ENCODE results near the gene KREMEN2.
"Not testable (repeated sequence)": the region's sequence is repeated elsewhere in the genome, so short reads cannot be mapped to it uniquely, and the experiment has no call there.

KREMEN2 gene, protein sequence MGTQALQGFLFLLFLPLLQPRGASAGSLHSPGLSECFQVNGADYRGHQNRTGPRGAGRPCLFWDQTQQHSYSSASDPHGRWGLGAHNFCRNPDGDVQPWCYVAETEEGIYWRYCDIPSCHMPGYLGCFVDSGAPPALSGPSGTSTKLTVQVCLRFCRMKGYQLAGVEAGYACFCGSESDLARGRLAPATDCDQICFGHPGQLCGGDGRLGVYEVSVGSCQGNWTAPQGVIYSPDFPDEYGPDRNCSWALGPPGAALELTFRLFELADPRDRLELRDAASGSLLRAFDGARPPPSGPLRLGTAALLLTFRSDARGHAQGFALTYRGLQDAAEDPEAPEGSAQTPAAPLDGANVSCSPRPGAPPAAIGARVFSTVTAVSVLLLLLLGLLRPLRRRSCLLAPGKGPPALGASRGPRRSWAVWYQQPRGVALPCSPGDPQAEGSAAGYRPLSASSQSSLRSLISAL

DNA sequence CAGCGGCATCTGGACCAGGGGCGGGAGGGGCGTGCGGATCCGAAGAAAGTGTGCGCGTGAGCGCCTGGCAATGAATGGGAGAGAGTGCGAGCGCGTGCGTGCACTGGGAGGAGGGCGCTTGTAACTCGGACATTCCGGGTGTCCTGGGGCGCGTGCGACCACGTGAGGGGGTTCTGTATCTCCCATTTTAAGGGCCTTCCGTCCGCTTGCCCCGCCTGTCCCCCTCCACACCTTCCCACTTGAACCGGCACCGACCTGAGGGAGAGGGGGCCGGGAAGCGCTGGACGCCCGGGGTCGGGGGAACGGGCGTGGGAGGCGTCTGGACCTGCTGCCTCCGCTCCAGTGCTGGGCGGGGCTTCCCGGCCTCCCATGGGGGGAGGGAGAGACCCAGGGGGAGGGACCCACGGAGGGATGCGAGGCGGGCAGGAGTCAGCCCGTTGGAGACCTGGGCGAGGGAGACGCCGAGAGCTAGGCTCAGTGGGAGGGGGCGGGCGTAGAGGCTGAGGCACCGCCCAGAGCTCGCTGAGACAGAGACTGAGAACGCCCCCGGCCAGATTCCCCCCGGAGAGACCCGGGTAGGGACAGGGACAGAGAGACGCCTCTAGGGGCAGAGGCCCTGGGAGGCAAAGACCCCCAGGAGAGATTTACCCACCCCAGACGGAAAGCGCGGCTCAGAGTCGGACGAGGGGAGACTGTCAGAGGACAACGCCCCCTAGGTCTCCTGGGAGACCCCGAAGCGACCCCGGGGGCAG is at the start of gene KREMEN2:
TSS of gene KREMEN2 (plus strand) at position 553 of the 752 bp plus-strand sequence. CDS start 246 bp downstream, outside the sequence.
- DNase-seq (ENCODE audit: low spot score) = peak; percentile 87

GRCh38 chr16:2915196-2915929 is 48.7 kb upstream of the KREMEN2 start:
- no peak for DNase-seq (ENCODE audit: low spot score)

DNA sequence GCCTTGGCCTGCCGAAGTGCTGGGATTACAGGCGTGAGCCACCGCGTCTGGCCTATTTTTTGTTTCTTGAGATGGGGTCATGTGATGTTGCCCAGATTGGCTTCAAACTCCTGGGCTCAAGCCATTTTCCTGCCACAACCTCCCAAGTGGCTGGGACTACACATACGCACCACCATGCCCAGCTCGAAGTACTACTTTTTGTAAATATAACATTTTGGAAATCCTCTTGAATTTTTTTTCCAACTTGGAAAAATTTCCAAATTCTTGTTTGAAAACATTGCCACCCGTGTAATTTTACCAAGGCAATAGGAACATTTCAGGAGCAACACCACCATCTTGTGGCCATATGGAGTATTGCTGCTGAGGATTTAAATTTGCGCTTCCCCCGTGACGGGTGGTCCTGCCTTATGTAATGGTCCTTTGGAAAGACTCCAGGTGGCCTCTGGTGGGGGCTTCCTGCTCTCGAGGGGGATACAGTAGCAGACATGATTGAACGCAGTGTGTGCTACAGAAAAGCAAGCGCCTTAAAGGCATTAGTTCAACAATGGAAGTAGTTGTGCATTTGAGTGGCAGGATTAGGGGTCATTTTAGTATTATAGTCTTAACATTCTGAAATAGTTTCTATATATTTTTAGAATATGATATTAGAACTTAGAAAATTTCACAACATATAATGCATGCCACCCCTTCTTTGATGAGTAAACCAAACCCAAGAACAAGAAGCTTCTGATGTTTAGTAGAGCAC is 44.4 kb upstream of the KREMEN2 start:
- DNase-seq (ENCODE audit: low spot score) = peak; percentile 69

DNA sequence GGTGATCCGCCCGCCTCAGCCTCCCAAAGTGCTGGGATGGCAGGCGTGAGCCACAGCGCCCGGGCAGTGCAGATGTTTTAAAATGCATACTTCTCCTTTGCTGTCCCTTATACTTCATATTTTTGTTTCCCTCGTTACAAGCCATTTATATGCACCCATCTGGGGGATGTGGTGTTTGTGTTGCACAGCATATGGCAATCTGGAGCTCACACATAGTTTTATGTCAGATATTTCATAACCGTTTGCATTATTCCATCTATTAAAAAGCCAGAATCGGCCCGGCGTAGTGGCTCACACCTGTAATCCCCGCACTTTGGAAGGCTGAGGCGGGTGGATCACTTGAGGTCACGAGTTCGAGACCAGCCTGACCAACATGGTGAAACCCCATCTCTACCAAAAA is 40.6 kb upstream of the KREMEN2 start:
- DNase-seq (ENCODE audit: low spot score) = no peak

GRCh38 chr16:2924901-2925755 is 38.9 kb upstream of the KREMEN2 start:
- DNase-seq (ENCODE audit: low spot score) = no peak

DNA sequence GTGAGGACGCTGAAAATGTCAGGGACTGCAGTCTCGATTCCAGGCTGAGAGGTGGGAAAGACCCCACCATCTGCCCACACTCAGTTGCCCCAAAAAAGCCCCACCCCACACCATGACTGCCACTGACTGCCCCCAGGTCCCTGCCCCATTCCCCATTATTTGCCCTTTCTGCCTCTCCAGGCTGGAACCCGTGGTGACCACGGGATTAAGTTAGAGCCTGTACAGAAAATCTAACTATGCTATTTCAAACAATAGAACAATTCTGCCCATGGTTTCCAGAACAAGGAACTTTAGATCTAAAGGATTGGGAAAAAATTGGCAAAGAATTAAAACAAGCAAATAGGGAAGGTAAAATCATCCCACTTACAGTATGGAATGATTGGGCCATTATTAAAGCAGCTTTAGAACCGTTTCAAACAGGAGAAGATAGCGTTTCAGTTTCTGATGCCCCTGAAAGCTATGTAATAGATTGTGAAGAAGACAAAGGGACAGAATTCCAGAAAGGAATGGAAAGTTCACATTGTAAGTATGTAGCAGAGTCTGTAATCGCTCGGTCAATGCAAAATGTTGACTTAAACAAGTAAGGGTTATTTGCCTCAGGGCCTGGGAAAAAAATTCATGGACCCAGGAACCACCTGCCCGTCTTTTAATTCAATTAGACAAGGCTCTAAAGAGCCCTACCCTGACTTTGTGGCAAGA is 38.0 kb upstream of the KREMEN2 start:
- DNase-seq (ENCODE audit: low spot score) = no peak

GRCh38 chr16:2926650-2926999 is 37.5 kb upstream of the KREMEN2 start:
- DNase-seq (ENCODE audit: low spot score) = no peak

DNA sequence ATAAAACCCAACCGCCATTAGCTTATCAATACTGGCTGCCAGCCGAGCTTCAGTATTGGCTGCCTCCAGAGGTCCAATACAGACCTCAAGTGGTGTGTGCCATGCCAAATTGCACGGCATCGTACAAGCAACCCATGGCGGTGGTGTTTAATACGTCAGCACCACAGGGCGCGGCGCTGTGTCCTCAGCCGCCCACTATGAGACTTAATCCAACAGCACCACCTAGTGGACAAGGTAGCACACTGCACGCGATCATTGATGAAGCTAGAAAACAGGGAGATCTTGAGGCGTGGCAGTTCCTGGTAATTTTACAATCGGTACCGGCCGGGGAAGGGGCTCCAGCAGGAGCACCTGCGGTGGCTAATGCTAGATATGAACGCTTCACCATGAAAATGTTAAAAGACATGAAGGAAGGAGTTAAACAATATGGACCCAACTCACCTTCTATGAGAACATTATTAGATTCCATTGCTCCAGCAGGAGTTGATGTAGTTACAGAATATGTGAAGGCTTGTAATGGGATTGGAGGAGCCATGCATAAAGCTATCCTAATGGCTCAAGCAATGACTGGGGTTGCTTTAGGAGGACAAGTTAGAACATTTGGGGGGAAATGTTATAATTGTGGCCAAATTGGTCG is 36.9 kb upstream of the KREMEN2 start:
- peak; percentile 78 for DNase-seq (ENCODE audit: low spot score)

GRCh38 chr16:2928151-2928550 is 35.9 kb upstream of the KREMEN2 start:
- DNase-seq (ENCODE audit: low spot score) = not testable (repeated sequence)

- no peak for DNase-seq (ENCODE audit: low spot score)
Measured at GRCh38 chr16:2928796-2929195, 35.3 kb upstream of the KREMEN2 start.

GRCh38 chr16:2929693-2930092 is 34.4 kb upstream of the KREMEN2 start:
- no peak for DNase-seq (ENCODE audit: low spot score)

DNA sequence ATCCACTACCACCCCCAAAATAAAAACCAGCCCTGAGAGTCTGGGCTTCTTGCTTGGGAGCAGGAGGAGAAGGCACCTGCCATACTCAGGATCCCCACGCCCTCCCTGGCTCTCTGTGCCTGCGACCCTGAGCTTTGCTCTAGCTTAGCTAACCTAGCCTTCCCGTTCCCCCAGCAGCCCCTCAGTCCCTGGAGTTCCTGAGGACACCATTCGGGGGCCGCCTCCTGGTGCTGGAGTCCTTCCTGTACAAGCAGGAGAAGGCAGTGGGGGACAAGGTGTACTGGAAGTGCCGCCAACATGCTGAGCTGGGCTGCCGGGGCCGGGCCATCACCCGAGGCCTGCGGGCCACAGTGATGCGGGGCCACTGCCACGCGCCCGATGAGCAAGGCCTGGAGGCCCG is 33.8 kb upstream of the KREMEN2 start:
- no peak for DNase-seq (ENCODE audit: low spot score)

DNA sequence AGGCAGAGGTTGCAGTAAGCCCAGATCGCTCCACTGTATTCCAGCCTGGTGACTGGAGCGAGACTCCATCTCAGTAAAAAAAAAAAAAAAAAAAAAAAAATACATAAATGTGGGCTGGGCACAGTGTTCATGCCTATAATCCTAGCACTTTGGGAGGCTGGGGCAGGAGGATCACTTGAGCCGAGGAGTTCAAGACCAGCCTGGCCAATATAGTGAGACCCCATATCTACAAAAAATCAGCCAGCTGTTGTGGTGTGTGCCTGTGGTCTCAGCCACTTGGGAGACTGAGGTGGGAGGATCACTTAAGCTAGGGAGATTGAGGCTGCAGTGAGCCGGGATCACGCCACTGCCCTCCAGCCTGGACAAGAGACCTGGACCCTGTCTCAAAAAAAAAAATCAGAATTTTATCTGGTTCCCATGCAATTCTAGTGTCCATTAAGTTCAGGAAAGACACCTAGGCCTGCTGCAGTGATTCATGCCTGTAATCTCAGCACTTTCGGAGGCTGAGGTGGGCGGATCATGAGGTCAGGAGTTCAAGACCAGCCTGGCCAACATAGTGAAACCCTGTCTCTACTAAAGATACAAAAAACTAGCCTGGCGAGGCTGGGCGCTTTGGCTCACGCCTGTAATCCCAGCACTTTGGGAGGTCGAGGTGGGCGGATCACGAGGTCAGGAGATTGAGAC is 32.7 kb upstream of the KREMEN2 start:
- DNase-seq (ENCODE audit: low spot score) = not testable (repeated sequence)

DNA sequence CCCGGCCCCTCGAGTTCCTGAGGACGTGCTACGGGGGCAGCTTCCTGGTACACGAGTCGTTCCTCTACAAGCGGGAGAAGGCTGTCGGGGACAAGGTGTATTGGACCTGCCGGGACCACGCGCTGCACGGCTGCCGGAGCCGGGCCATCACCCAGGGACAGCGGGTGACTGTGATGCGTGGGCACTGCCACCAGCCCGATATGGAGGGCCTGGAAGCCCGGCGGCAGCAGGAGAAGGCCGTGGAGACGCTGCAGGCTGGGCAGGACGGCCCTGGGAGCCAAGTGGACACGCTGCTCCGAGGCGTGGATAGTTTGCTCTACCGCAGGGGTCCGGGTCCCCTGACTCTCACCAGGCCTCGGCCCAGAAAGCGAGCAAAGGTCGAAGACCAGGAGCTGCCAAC is 30.9 kb upstream of the KREMEN2 start:
- no peak for DNase-seq (ENCODE audit: low spot score)

GRCh38 chr16:2933701-2934100 is 30.4 kb upstream of the KREMEN2 start:
- no peak for DNase-seq (ENCODE audit: low spot score)

DNA sequence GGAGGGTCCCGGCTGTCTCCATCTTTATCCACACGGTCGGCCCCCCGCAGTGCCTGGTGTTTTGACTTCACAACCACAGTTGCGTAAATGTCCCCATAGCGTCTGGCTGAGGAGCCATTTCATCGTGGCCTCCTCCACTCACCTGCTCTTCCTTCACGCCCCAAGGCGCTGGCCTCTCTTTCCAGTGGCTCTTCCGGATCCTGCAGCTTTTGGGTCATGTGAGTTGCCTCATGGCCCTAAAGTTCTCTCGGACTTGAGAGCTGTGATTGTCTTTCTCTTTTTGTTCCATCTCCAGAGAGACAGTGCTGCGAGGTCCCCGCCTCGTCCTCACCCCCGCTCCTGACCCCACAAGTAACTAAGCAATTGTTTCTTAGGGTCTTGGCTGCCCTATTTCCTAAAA is 29.6 kb upstream of the KREMEN2 start:
- no peak for DNase-seq (ENCODE audit: low spot score)

DNA sequence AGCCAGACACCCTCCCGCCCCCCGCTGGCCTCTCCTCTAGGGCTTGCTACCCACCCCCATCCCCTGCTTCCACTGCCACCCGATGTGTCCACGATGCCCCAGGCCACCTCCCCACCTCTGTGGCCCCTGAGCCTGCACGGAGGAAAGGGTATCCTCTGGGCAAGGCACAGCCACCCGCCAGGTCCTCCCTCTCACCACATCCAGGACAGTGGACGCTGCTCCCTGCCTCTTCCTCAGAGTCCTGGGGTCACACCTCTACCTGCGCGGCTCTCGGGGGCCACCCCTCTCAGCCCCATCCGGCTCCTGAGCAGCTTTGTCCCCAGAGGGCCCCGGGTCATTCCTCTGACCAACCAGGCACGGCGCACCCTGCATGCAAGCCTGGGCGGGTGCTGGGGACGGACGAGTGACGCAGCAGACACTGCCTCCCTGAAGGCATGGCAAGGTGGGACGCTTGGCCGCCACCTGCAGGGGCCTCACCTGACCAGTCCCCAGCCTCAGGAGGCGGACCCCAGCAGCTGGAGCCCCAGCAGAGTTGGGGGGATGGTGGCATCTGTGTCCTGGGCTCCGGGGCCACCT is 27.6 kb upstream of the KREMEN2 start:
- no peak for DNase-seq (ENCODE audit: low spot score)

DNA sequence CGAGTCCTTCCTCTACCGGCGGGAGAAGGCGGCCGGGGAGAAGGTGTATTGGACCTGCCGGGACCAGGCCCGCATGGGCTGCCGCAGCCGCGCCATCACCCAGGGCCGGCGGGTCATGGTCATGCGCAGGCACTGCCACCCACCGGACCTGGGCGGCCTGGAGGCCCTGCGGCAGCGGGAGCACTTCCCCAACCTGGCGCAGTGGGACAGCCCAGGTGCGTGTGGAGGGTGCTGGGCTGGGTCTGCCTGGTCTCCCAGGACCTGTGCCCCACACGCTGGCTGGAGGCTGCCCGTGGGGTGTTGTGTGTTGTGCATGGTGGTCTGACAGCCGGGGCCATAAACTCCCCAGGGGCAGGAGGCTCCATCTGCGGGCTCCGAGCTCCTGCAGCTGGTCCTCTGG is 26.9 kb upstream of the KREMEN2 start:
- no peak for DNase-seq (ENCODE audit: low spot score)

DNA sequence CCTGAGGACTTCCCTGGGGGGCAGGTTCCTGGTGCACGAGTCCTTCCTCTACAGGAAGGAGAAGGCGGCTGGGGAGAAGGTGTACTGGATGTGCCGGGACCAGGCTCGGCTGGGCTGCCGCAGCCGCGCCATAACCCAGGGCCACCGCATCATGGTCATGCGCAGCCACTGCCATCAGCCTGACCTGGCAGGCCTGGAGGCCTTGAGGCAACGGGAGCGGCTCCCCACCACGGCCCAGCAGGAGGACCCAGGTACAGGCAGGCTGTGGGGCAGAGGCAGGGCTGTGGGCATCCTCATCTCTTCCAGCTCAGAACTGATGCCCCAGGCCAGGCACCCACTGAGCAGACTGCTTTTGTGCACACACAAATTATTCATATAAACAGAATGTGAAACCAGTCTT is 25.9 kb upstream of the KREMEN2 start:
- DNase-seq (ENCODE audit: low spot score) = no peak

All from HuH-7 (cell line).